HCT116 (cell line): ENCODE measurements around the gene CENPP. TPM values are rescaled to one million over a fixed set of nuclear protein-coding genes. Genes with fewer than 3 reads are reported as not detected.

Experiments used
- ATAC-seq: fragments of 200-7000 bp; cut with Tn5 transposase; 2 replicates; pipeline ENCODE4 v1.9.1; 2020; ENCODE audit warnings: mild to moderate bottlenecking, moderate library complexity
- BruUV-seq: library from RNA; stranded (reverse); fragments of 400-500 nt; replicated peaks from 2 replicates; lab custom pipeline; 2021; lab: Mats Ljungman, UMichigan
- CTCF ChIA-PET: fragments of 300-600 bp; sonication (Branson Sonifier 250); formaldehyde crosslinking; loops from one replicate; lab custom pipeline; 2021; ENCODE audit warnings: antibody characterized with exemption; lab: Charles Lee
- POLR2A ChIA-PET: fragments of 300-600, 350-600 bp; sonication (Branson Sonifier 250); formaldehyde crosslinking; loops from one replicate; lab custom pipeline; 2021; ENCODE audit warnings: antibody characterized with exemption; lab: Charles Lee
- RAD21 ChIA-PET, 2 experiments: fragments of 300-600 bp; sonication (Branson Sonifier 250); formaldehyde crosslinking; loops; one replicate each; lab custom pipeline; 2023; ENCODE audit warnings: low total read pairs in 2 of 2; ENCODE audit not compliant: uncharacterized antibody in 2 of 2, unreplicated experiment in 2 of 2, low non-redundant PET in 1 of 2; lab: Charles Lee
- DNase-seq: peaks from one replicate; pipeline ENCODE4 v3.0.0-alpha.2; 2010; ENCODE audit warnings: low read depth, low spot score
- H2AFZ ChIP-seq: fragments of 200-600 bp; shearing (Covaris generic), sonication (generic); 2 replicates; pipeline ENCODE4 v1.6.1; 2017; ENCODE audit warnings: low read depth, mixed run types, mixed read lengths, antibody characterized with exemption, low read length; ENCODE audit not compliant: poor library complexity, severe bottlenecking
- H3K27ac ChIP-seq: 2 replicates; pipeline ENCODE4 v1.5.1; 2012; ENCODE audit warnings: low read depth, low read length
- H3K27me3 ChIP-seq: fragments of 200-600 bp; sonication (generic); 2 replicates; pipeline ENCODE4 v1.6.1; 2016; ENCODE audit warnings: mixed run types, low read length, mixed read lengths; ENCODE audit not compliant: insufficient read depth
- H3K36me3 ChIP-seq, 2 experiments: fragments of 200-500 bp in 1 of 2; fragments of 200-600 bp in 1 of 2; sonication (Bioruptor generic) in 1 of 2; sonication (generic) in 1 of 2; 2 replicates each; pipeline versions ENCODE4 v1.5.1 to v1.6.1; 2014 to 2016; ENCODE audit warnings: low read length in 2 of 2, inconsistent platforms in 1 of 2, mixed read lengths in 1 of 2, mixed run types in 1 of 2; ENCODE audit not compliant: insufficient read depth in 2 of 2, control insufficient read depth in 1 of 2
- H3K4me1 ChIP-seq, 2 experiments: fragments of 200-600 bp in 1 of 2; sonication (generic) in 1 of 2; 2 replicates each; pipeline versions ENCODE4 v1.5.1 to v1.6.1; 2012 to 2017; ENCODE audit warnings: low read length in 2 of 2, inconsistent platforms in 1 of 2, mild to moderate bottlenecking in 1 of 2, mixed read lengths in 1 of 2, mixed run types in 1 of 2, moderate library complexity in 1 of 2; ENCODE audit not compliant: insufficient read depth in 2 of 2, control insufficient read depth in 1 of 2
- H3K4me2 ChIP-seq: fragments of 200-600 bp; sonication (generic); 2 replicates; pipeline ENCODE4 v1.6.1; 2017; ENCODE audit warnings: mixed run types, low read length, mixed read lengths
- H3K4me3 ChIP-seq, 2 experiments: fragments of 200-600 bp in 1 of 2; sonication (generic) in 1 of 2; replicated peaks in 1 of 2; 2 replicates each; pipeline ENCODE4 v1.5.1; 2011 to 2016; ENCODE audit warnings: low read length in 2 of 2, control low read depth in 1 of 2, low read depth in 1 of 2, mild to moderate bottlenecking in 1 of 2, mixed read lengths in 1 of 2, mixed run types in 1 of 2
- H3K79me2 ChIP-seq: fragments of 200-600 bp; sonication (generic); 2 replicates; pipeline ENCODE4 v1.6.1; 2017; ENCODE audit warnings: mild to moderate bottlenecking, mixed run types, low read length, moderate library complexity, mixed read lengths; ENCODE audit not compliant: insufficient read depth
- H3K9ac ChIP-seq: fragments of 200-600 bp; sonication (generic); 2 replicates; pipeline ENCODE4 v1.6.1; 2016; ENCODE audit warnings: low read length, mixed read lengths
- H3K9me2 ChIP-seq: fragments of 200-600 bp; sonication (generic), shearing (Covaris generic); 2 replicates; pipeline ENCODE4 v1.6.1; 2017; ENCODE audit warnings: mixed run types, mild to moderate bottlenecking, moderate library complexity; ENCODE audit not compliant: insufficient read depth
- H3K9me3 ChIP-seq, 2 experiments: fragments of 200-500 bp in 1 of 2; fragments of 200-600 bp in 1 of 2; sonication (Bioruptor generic) in 1 of 2; sonication (generic) in 1 of 2; 2 replicates each; pipeline ENCODE4 v1.6.1; 2014 to 2017; ENCODE audit warnings: low read length in 2 of 2, mixed read lengths in 2 of 2, inconsistent platforms in 1 of 2, low read depth in 1 of 2, mild to moderate bottlenecking in 1 of 2, mixed run types in 1 of 2, moderate library complexity in 1 of 2; ENCODE audit not compliant: control insufficient read depth in 1 of 2, insufficient read depth in 1 of 2
- H4K20me1 ChIP-seq: fragments of 200-600 bp; sonication (generic), shearing (Covaris generic); 2 replicates; pipeline ENCODE4 v1.6.1; 2017; ENCODE audit warnings: mixed run types, mild to moderate bottlenecking, moderate library complexity; ENCODE audit not compliant: insufficient read depth
- ATF3 ChIP-seq: IDR thresholded peaks from 2 replicates; pipeline ENCODE4 v1.6.1; 2012
- CBX3 ChIP-seq: IDR thresholded peaks from 2 replicates; pipeline ENCODE4 v1.6.1; 2012; ENCODE audit warnings: low read depth
- CEBPB ChIP-seq: IDR thresholded peaks from 2 replicates; pipeline ENCODE4 v1.6.1; 2012; ENCODE audit warnings: low read depth
- EGR1 ChIP-seq: IDR thresholded peaks from 2 replicates; pipeline ENCODE4 v1.6.1; 2012; ENCODE audit warnings: low read depth
- ELF1 ChIP-seq: IDR thresholded peaks from 2 replicates; pipeline ENCODE4 v1.6.1; 2012; ENCODE audit warnings: low read depth, borderline replicate concordance
- EZH2phosphoT487 ChIP-seq: fragments of 200-600 bp; IDR thresholded peaks from 2 replicates; pipeline ENCODE4 v1.6.1; 2018; ENCODE audit warnings: antibody characterized with exemption, borderline replicate concordance
- MAX ChIP-seq: IDR thresholded peaks from 2 replicates; pipeline ENCODE4 v1.6.1; 2012
- POLR2AphosphoS5 ChIP-seq: IDR thresholded peaks from 2 replicates; pipeline ENCODE4 v1.6.1; 2011; ENCODE audit warnings: mild to moderate bottlenecking, low read depth, low read length, moderate library complexity
- RAD21 ChIP-seq: IDR thresholded peaks from 2 replicates; pipeline ENCODE4 v1.6.1; 2012; ENCODE audit warnings: low read depth, mild to moderate bottlenecking
- REST ChIP-seq: IDR thresholded peaks from 2 replicates; pipeline ENCODE4 v1.6.1; 2012; ENCODE audit warnings: low read depth
- SIN3A ChIP-seq: IDR thresholded peaks from 2 replicates; pipeline ENCODE4 v1.6.1; 2012; ENCODE audit warnings: low read depth
- SRF ChIP-seq: IDR thresholded peaks from 2 replicates; pipeline ENCODE4 v1.6.1; 2012; ENCODE audit warnings: low read depth
- TCF7L2 ChIP-seq: IDR thresholded peaks from 2 replicates; pipeline ENCODE4 v1.7.0; 2011; ENCODE audit warnings: borderline replicate concordance, inconsistent platforms; ENCODE audit not compliant: insufficient read depth, insufficient read length; ENCODE audit errors: extremely low read depth
- YY1 ChIP-seq: IDR thresholded peaks from 2 replicates; pipeline ENCODE4 v1.6.1; 2011; ENCODE audit warnings: low read length, low read depth, moderate library complexity, mild to moderate bottlenecking; ENCODE audit not compliant: insufficient replicate concordance; ENCODE audit errors: extremely low read depth
- ZBTB33 ChIP-seq: IDR thresholded peaks from 2 replicates; pipeline ENCODE4 v1.6.1; 2011; ENCODE audit warnings: mild to moderate bottlenecking, low read length, moderate library complexity; ENCODE audit not compliant: insufficient replicate concordance; ENCODE audit errors: extremely low read depth
- ZNF274 ChIP-seq: fragments of 200-500 bp; sonication (Bioruptor generic); IDR thresholded peaks from 2 replicates; pipeline ENCODE4 v1.6.1; 2014; ENCODE audit warnings: mild to moderate bottlenecking, low read depth, low read length, inconsistent platforms
- intact Hi-C: fragments of 100-400 bp; cut with micrococcal nuclease; formaldehyde crosslinking; loops from 2 replicates; pipeline ENCODE4 v1.10.0; 2022
- total RNA-seq: library from RNA; stranded (reverse); gene quantifications from one replicate; pipeline ENCODE4 v1.2.1, GENCODE V29; 2021; ENCODE audit not compliant: unreplicated experiment

CENPP gene
- total RNA-seq, 1 experiment from 2014 or later: 7.0 TPM

GRCh38 chr9:92503156-92503555 lies 177.4 kb downstream of the CENPP start:
- TF ChIP-seq POLR2AphosphoS5 (no peak), REST (no peak), ATF3 (no peak), EGR1 (no peak), TCF7L2 (no peak), SIN3A (no peak), EZH2phosphoT487 (no peak), SRF (no peak), ELF1 (no peak), ZBTB33 (no peak), ZNF274 (no peak), YY1 (no peak), CEBPB (no peak), RAD21 (no peak), CBX3 (no peak), MAX (no peak)
- TF ChIP-seq, all 23 proteins: peak for 0
- no peaks in the 10 kb centered on the region for H3K27me3 ChIP-seq
- no peak overlapping the region for H2AFZ ChIP-seq
- ChIA-PET CTCF (interaction anchor here (1.0 to 1.5 kb wide), 2 partner anchors 47 to 288 kb away, joined by 3 read pairs; no protein-coding TSS in a partner anchor), RAD21 (no interaction called here), POLR2A (no interaction called here)
- ATAC-seq (no peak), DNase-seq (no peak)
- H3K4me1 ChIP-seq: peaks cover 0 to 11% of the 10 kb centered on the region in 2 experiments; a peak in 3 of 4 replicates
- no peak overlapping the region for H3K4me2 ChIP-seq
- H3K36me3 ChIP-seq: no peaks in the 10 kb centered on the region
- H3K9me2 ChIP-seq: no peaks in the 10 kb centered on the region
- no peak overlapping the region for H3K27ac ChIP-seq
- intact Hi-C loops: no loop called here
- no peak overlapping the region for H3K4me3 ChIP-seq
- H3K9ac ChIP-seq: no peak overlapping the region
- no peaks in the 10 kb centered on the region for H4K20me1 ChIP-seq
- H3K79me2 ChIP-seq: no peaks in the 10 kb centered on the region
- BruUV-seq: no TSS peak
- no peaks in the 10 kb centered on the region for H3K9me3 ChIP-seq
